Measurements from ENCODE around the gene PDCD10.

The PDCD10 gene

DNA sequence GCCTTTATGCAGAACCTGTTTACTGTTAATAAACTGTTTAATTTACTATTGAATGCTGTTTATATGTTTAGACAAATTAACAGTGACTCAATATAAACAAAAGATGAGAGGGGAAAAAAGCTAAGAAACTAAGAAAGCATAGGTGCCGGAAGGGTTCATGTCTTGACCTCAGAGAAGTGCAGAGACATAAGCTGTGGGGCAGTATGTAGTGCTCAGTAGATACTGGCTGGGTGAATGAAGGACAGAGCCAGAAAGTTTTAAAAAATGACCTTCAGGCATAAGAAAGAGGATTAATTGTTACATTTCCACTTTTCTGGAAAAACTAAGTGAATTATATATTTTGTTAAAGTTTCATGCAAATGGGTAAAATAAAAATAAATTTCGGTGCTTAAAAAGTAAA, 15.0 kb upstream of the PDCD10 start:
- H3K9me3 ChIP-seq (ENCODE audit: control insufficient read depth, low read depth, low read length), result no peaks in the 10 kb centered on the region
- no peaks in the 10 kb centered on the region for H3K36me3 ChIP-seq (ENCODE audit: control insufficient read depth, low read depth, low read length)
- no peaks in the 10 kb centered on the region for H3K4me1 ChIP-seq (ENCODE audit: control insufficient read depth, low read depth, low read length)
- no peak overlapping the region for H3K27ac ChIP-seq (ENCODE audit: low read length)
- no peak overlapping the region for H3K9ac ChIP-seq (ENCODE audit: low read length)
- no peak overlapping the region for H3K4me3 ChIP-seq (ENCODE audit: low read length)
- no peaks in the 10 kb centered on the region for H3K27me3 ChIP-seq (ENCODE audit: control insufficient read depth, insufficient read depth, low read length)

DNA sequence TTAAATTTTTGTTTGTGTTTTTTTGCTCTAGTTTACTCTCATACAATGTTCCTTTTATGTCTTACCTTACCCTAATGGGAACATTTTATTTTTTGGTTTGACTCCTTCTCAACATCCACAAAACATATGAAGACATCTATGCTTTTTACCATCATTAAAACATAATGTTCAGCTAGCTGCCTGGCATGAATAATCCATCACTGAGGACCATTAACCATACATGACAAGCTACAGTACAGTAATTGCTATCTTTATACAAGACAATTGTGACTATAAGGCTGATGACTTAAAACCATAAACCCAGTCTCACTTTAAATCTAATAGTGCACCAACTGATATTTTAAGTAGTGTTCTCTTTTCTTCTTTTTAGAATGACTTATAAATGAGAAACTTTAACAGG, 14.5 kb upstream of the PDCD10 start:
- Histone ChIP-seq H3K4me3 (ENCODE audit: low read length) (no peak overlapping the region), H3K27ac (ENCODE audit: low read length) (no peak overlapping the region), H3K36me3 (ENCODE audit: control insufficient read depth, low read depth, low read length) (no peaks in the 10 kb centered on the region), H3K9me3 (ENCODE audit: control insufficient read depth, low read depth, low read length) (no peaks in the 10 kb centered on the region), H3K27me3 (ENCODE audit: control insufficient read depth, insufficient read depth, low read length) (no peaks in the 10 kb centered on the region), H3K4me1 (ENCODE audit: control insufficient read depth, low read depth, low read length) (no peaks in the 10 kb centered on the region), H3K9ac (ENCODE audit: low read length) (no peak overlapping the region)

DNA sequence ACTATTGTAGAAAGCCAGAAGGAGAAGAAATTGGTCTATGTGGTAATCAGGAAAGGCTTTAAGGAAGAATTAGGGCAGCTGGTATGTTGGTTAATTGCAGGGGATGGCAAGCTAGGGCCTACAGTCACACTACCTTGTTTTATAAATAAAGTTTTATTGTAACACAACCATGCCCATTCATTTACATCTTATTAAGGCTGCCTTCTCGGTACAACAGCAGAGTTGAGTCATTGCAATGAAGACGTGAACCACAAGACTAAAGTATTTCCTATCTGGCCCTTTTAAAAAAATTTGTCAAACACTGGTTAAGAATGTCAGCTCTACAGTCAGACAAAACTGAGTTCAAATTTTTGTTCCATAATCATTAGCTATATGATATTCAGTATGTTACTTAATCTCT, 9.1 kb upstream of the PDCD10 start:
- Histone ChIP-seq H3K9me3 (ENCODE audit: control insufficient read depth, low read depth, low read length) (no peaks in the 10 kb centered on the region), H3K36me3 (ENCODE audit: control insufficient read depth, low read depth, low read length) (no peaks in the 10 kb centered on the region), H3K9ac (ENCODE audit: low read length) (no peak overlapping the region), H3K4me1 (ENCODE audit: control insufficient read depth, low read depth, low read length) (no peaks in the 10 kb centered on the region), H3K4me3 (ENCODE audit: low read length) (no peak overlapping the region), H3K27me3 (ENCODE audit: control insufficient read depth, insufficient read depth, low read length) (no peaks in the 10 kb centered on the region), H3K27ac (ENCODE audit: low read length) (no peak overlapping the region)

DNA sequence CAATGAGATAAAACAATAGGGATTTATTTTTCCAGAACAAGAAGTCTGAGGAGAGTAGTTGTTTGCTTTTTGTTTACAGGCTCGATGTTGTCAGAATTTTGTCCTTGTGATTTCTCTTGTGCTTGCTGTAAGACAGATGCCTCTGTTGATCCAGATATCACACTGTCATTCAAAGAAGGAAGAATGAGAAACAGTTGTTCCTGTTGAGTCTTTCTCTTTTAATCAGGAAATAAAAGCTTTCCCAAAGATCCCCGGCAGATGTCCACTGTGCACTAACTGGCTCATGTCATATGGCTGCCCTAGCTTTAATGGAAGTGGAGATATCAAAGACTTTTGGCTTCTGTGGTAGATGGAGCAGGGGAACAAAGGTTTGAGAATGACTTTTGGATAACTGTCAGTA, 7.6 kb upstream of the PDCD10 start:
- no peak overlapping the region for H3K27ac ChIP-seq (ENCODE audit: low read length)
- H3K27me3 ChIP-seq (ENCODE audit: control insufficient read depth, insufficient read depth, low read length), result no peaks in the 10 kb centered on the region
- H3K9me3 ChIP-seq (ENCODE audit: control insufficient read depth, low read depth, low read length), result no peaks in the 10 kb centered on the region
- H3K9ac ChIP-seq (ENCODE audit: low read length), result no peak overlapping the region
- no peak overlapping the region for H3K4me3 ChIP-seq (ENCODE audit: low read length)
- no peaks in the 10 kb centered on the region for H3K4me1 ChIP-seq (ENCODE audit: control insufficient read depth, low read depth, low read length)
- no peaks in the 10 kb centered on the region for H3K36me3 ChIP-seq (ENCODE audit: control insufficient read depth, low read depth, low read length)

DNA sequence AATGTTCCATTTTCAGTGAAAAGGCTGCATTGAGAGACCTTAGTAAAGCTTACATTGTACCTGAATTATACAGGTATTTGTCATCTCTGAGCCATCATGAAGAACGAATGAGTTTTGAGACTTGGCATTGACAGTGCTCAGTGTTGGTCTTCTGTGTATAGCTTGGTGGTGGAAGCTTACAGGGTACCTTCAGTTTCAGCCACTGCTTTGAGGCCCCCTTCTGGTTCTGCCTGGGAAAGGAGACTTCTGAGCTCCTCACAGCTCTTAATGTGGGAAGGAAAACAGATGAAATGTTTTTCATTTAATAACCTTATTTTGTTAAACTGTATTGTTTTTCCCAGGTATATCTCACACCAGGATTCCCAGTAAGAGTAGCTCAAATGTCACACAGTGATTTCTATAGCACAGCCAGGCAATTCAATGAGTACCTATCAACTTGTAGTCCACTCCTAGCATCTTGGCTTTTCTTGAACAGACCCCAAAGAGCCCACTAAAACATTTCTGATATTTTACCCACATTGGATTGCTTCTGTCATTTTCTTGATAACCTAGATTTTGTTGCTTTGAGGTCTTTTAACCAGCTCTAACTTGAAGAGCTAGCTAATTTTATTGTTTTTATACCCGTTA, 6.4 kb upstream of the PDCD10 start:
- Histone ChIP-seq H3K27ac (ENCODE audit: low read length) (no peak overlapping the region), H3K9me3 (ENCODE audit: control insufficient read depth, low read depth, low read length) (no peaks in the 10 kb centered on the region), H3K4me3 (ENCODE audit: low read length) (no peak overlapping the region), H3K36me3 (ENCODE audit: control insufficient read depth, low read depth, low read length) (no peaks in the 10 kb centered on the region), H3K4me1 (ENCODE audit: control insufficient read depth, low read depth, low read length) (peaks cover 10% of the 10 kb centered on the region), H3K9ac (ENCODE audit: low read length) (no peak overlapping the region), H3K27me3 (ENCODE audit: control insufficient read depth, insufficient read depth, low read length) (no peaks in the 10 kb centered on the region)

DNA sequence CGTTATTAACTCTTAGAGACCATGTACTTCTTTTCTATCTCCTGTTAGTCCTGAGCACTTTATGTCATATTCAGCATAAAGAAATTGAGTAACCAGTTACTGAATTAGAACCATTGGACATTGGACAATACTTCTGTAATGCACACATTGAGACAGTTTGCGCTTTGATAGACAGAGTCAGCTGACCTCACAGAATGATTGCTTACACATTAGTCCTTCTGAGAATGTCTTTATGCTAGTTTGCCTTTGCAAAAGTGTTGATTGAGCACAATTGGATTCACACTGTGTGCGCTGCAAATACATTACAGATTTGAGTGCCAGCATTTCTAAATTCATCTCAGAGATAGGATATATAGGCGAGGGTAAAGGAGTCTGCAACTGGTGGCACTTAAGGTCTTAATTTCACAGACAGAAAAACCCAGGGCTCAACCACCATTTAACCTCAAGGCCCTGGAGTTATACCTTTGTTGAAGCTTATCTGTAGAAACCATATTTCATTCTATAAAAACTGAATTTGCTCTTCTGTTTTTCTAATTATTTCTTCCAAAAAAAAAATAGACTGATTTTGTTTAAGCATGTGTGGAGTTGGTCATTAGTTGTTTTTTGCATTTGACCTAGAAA, 4.6 kb upstream of the PDCD10 start:
- no peak overlapping the region for H3K9ac ChIP-seq (ENCODE audit: low read length)
- no peaks in the 10 kb centered on the region for H3K36me3 ChIP-seq (ENCODE audit: control insufficient read depth, low read depth, low read length)
- H3K27ac ChIP-seq (ENCODE audit: low read length), result no peak overlapping the region
- no peak overlapping the region for H3K4me3 ChIP-seq (ENCODE audit: low read length)
- no peaks in the 10 kb centered on the region for H3K9me3 ChIP-seq (ENCODE audit: control insufficient read depth, low read depth, low read length)
- peaks cover 10% of the 10 kb centered on the region for H3K4me1 ChIP-seq (ENCODE audit: control insufficient read depth, low read depth, low read length)
- H3K27me3 ChIP-seq (ENCODE audit: control insufficient read depth, insufficient read depth, low read length), result no peaks in the 10 kb centered on the region

DNA sequence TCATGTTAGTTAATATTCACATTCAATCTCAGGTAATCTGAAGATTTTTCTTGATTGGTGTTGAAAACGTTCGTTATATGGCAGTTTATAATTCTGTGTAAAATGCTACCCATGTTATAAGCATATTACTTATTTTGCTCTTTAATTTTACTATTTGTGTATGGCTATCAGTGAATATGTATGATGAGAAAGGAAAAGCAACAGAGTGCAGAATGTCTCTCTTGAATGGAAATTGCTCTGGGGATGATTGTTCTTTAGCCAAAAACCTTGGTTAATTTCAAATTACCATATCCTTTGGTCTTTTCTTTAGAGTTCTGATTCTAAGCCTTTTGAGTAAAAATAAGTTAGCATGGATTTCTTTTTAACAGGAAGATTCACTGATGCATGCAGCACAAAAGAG, 3.3 kb upstream of the PDCD10 start:
- H3K27me3 ChIP-seq (ENCODE audit: control insufficient read depth, insufficient read depth, low read length), result no peaks in the 10 kb centered on the region
- no peak overlapping the region for H3K4me3 ChIP-seq (ENCODE audit: low read length)
- H3K9ac ChIP-seq (ENCODE audit: low read length), result no peak overlapping the region

DNA sequence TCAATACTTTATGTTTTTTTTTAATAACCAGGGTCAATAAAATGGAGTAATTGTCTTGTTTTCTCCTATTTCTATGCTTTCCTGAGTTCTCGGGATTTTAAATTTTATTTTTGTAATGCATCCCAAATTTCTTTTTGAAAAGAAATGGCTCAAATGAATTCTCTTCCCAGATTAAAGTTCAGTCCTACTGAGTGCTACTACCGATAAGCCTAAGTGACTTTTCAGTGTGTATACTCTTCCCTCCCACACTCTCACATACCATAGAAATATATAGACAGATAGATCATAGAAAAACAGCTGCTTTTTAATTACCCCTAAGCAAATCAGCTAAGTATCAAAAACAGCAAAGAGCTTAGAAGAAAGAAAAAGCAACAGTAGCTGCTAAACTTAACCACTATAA, 2.3 kb upstream of the PDCD10 start:
- Histone ChIP-seq H3K9me3 (ENCODE audit: control insufficient read depth, low read depth, low read length) (no peaks in the 10 kb centered on the region), H3K27ac (ENCODE audit: low read length) (no peak overlapping the region), H3K4me1 (ENCODE audit: control insufficient read depth, low read depth, low read length) (peaks cover 25% of the 10 kb centered on the region), H3K4me3 (ENCODE audit: low read length) (peak overlapping the region; percentile 95), H3K9ac (ENCODE audit: low read length) (no peak overlapping the region), H3K36me3 (ENCODE audit: control insufficient read depth, low read depth, low read length) (no peaks in the 10 kb centered on the region), H3K27me3 (ENCODE audit: control insufficient read depth, insufficient read depth, low read length) (no peaks in the 10 kb centered on the region)

More for the DNA sequence above, 3.3 kb upstream of the PDCD10 start:
- H3K27ac ChIP-seq (ENCODE audit: low read length), result no peak overlapping the region
- H3K4me1 ChIP-seq (ENCODE audit: control insufficient read depth, low read depth, low read length), result peaks cover 17% of the 10 kb centered on the region
- H3K36me3 ChIP-seq (ENCODE audit: control insufficient read depth, low read depth, low read length), result no peaks in the 10 kb centered on the region
- H3K9me3 ChIP-seq (ENCODE audit: control insufficient read depth, low read depth, low read length), result no peaks in the 10 kb centered on the region

DNA sequence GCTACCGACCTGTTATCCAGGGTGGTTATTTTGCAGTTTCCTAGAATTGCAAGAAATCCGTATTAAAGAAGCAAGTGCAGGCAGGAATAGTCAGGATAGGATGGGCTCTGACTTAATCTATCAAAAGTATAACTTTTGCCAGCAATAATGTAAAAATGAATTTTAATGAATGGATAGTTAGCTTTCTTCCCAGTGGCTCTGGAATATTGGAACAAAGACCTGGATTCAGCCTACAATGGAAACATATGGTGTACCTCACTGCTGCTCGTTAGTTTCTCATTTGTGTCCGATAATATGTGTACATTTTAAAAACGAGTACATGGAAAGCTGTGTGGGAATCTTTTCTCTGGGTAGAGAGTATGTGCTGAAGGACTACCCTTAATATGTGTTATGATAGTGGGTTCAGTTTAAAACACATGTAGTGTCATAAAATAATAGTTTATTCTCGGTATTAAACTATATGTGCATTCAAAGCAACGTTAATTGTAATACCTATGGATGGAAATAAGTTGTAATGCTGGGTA, 1.6 kb upstream of the PDCD10 start:
- Histone ChIP-seq H3K4me1 (ENCODE audit: control insufficient read depth, low read depth, low read length) (peaks cover 25% of the 10 kb centered on the region), H3K9ac (ENCODE audit: low read length) (peak overlapping the region; percentile 74), H3K36me3 (ENCODE audit: control insufficient read depth, low read depth, low read length) (no peaks in the 10 kb centered on the region), H3K4me3 (ENCODE audit: low read length) (peak overlapping the region; percentile 95), H3K9me3 (ENCODE audit: control insufficient read depth, low read depth, low read length) (no peaks in the 10 kb centered on the region), H3K27me3 (ENCODE audit: control insufficient read depth, insufficient read depth, low read length) (no peaks in the 10 kb centered on the region), H3K27ac (ENCODE audit: low read length) (no peak overlapping the region)

DNA sequence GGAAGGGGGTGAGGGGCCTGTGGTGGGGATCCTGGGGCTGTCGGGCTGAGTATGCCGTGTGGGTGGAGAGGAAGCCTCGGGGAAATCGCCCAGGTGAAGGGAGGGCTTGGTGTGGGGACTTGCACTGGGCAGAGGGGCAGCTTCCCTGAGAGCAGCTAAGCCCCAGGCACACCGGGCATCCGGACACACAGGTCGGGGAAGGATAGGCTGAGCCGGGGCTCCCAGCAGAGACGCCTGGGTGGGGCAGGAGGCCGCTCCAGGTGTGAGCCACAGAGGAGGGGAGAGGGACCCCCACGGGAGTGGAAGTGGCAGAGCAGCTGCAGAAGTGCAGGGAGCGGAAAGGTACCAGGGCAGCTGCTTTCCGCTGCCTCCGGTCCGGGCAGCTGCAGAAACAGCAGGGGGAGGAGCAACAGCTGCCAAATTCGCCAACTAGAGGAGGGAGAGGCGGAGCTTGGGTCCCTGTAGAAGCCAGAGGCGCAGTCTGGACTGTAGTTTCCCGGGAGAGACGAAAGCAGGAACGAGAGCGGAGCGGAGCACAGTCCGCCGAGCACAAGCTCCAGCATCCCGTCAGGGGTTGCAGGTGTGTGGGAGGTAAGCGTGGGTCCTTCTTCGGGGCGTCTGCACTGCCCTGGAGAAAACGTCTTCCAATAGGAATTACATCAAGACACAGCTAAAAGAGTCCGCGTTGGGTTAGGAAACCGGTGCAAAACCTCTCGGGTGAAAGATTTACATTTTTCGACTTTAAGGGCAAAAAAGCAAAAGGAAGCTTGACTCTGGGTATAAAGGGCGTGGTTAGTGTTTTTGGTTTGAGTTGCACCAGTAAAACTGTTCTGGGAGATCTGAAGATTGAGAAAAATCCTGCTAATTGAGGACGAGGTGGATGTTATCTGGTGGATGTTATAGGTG, 794 bp upstream of the PDCD10 start, which contains the start of gene SERPINI1:
SERPINI1 (plus strand) TSS at position 489 of the 906 bp plus-strand sequence. CDS start 53,408 bp downstream, outside the sequence.
- Histone ChIP-seq H3K4me3 (ENCODE audit: low read length) (peak within 1 kb of the TSS; percentile 95), H3K27ac (ENCODE audit: low read length) (peak within 1 kb of the TSS; percentile 80)

DNA sequence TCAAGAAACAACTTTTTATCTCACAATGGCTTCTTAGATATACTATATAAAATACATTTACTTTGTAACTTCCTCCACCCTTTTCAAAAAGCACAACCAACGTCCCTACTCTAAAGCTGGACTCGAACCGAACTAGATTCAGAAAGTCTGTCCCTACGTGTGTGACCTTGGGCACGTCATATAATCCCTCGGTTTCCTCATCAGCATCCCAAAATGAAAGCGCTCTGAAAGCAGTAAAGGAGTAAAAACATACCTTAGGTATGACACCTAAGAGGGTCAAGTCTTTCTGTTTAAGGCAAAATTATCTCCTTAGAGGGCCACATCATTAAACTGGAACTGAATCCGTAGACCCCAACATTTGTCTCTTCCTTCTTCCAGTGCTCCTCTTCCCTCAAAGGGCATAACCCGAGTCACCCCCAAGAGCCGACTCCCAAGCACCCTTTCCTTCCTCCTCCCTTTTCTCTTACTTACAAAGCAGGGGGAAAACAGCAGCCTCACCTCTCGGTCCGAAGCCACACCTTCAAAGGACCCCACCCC, 663 bp downstream of the PDCD10 start:
- H3K9ac ChIP-seq (ENCODE audit: low read length), result peak overlapping the region; percentile 78
- H3K36me3 ChIP-seq (ENCODE audit: control insufficient read depth, low read depth, low read length), result no peaks in the 10 kb centered on the region
- peak overlapping the region; percentile 95 for H3K4me3 ChIP-seq (ENCODE audit: low read length)
- H3K9me3 ChIP-seq (ENCODE audit: control insufficient read depth, low read depth, low read length), result no peaks in the 10 kb centered on the region
- peak overlapping the region; percentile 80 for H3K27ac ChIP-seq (ENCODE audit: low read length)
- H3K27me3 ChIP-seq (ENCODE audit: control insufficient read depth, insufficient read depth, low read length), result no peaks in the 10 kb centered on the region
- H3K4me1 ChIP-seq (ENCODE audit: control insufficient read depth, low read depth, low read length), result peaks cover 28% of the 10 kb centered on the region

More for the DNA sequence above, 794 bp upstream of the PDCD10 start, which contains the start of gene SERPINI1:
- Histone ChIP-seq H3K4me1 (ENCODE audit: control insufficient read depth, low read depth, low read length) (peaks cover 25% of the 10 kb centered on the region), H3K36me3 (ENCODE audit: control insufficient read depth, low read depth, low read length) (no peaks in the 10 kb centered on the region), H3K9ac (ENCODE audit: low read length) (peak within 1 kb of the TSS; percentile 78), H3K9me3 (ENCODE audit: control insufficient read depth, low read depth, low read length) (no peaks in the 10 kb centered on the region), H3K27me3 (ENCODE audit: control insufficient read depth, insufficient read depth, low read length) (no peaks in the 10 kb centered on the region)

All from iPS-18a (cell line).